Psoas muscle (tissue), 8 donors: ENCODE data around the gene DGKB. TPM values are rescaled to one million over a fixed set of nuclear protein-coding genes. Genes with fewer than 3 reads are reported as not detected.

Experiments
- ATAC-seq, 4 donors: fragments of 200-7000 bp; cut with Tn5 transposase; one replicate each; pipeline ENCODE4 v1.9.1; 2020; ENCODE audit warnings: moderate library complexity in 3 of 4, mild to moderate bottlenecking in 2 of 4
- DNase-seq, 2 donors: peaks; one replicate each; pipeline ENCODE4 v3.0.0-alpha.2; 2020
- H3K27ac ChIP-seq: fragments of 200-600 bp; one replicate; pipeline ENCODE4 v1.8.0; 2022
- H3K27me3 ChIP-seq, 3 donors: fragments of 200-600 bp in 1 of 3; one replicate each; pipeline versions ENCODE4 v1.6.1 to v1.8.0; 2013 to 2022; ENCODE audit warnings: low read length in 2 of 3, mild to moderate bottlenecking in 2 of 3, moderate library complexity in 1 of 3; ENCODE audit not compliant: insufficient read depth in 3 of 3
- H3K36me3 ChIP-seq, 2 donors: fragments of 200-600 bp in 1 of 2; one replicate each; pipeline versions ENCODE4 v1.6.1 to v1.8.0; 2013 to 2022; ENCODE audit warnings: low read depth in 1 of 2, mild to moderate bottlenecking in 1 of 2, moderate library complexity in 1 of 2; ENCODE audit not compliant: insufficient read depth in 1 of 2
- H3K4me1 ChIP-seq: fragments of 200-600 bp; one replicate; pipeline ENCODE4 v1.8.0; 2022
- H3K4me3 ChIP-seq: fragments of 200-600 bp; one replicate; pipeline ENCODE4 v1.8.0; 2022; ENCODE audit warnings: mild to moderate bottlenecking
- H3K9me3 ChIP-seq: fragments of 200-600 bp; one replicate; pipeline ENCODE4 v1.8.0; 2022
- CTCF ChIP-seq: fragments of 200-600 bp; IDR thresholded peaks from one replicate; pipeline ENCODE4 v1.8.0; 2022; ENCODE audit warnings: antibody characterized with exemption
- WGBS, 3 donors: extraction: QIAGEN DNeasy Blood & Tissue Kit; methylation state at CpG; one replicate each; pipeline versions ENCODE4 v1.1.6 to v1.1.7; 2013; 5-methylcytosine and 5-hydroxymethylcytosine counted together
- intact Hi-C, 2 donors: fragments of 100-400 bp; cut with DNase I; formaldehyde crosslinking; loops; one replicate each; pipeline versions ENCODE4 v1.11.0 to v1.14.2; 2022
- polyA plus RNA-seq, 3 donors: library from polyadenylated mRNA; stranded (reverse); fragments of 200-250 nt; gene quantifications; one replicate each; pipeline ENCODE4 v1.2.3, GENCODE V29; 2013
- total RNA-seq, 4 donors: library from RNA; stranded (reverse); fragmentation: NEBNext Ultra II Directional in 2 of 4; extraction: Animal tissue kit (Norgen Biotek cat#: 25700) in 2 of 4; gene quantifications; one replicate each; pipeline versions ENCODE4 v1.2.1 to v1.2.4, GENCODE V29; 2021 to 2023
- donor health status: healthy with polysubstance abuse.
- donor health status: DM: no; HTN: no; CAD: no; lungs with moderate emphysema.
- donor health status: Bipolar disorder and iron deficiency.
- donor health status: healthy.
- donor health status: DM: yes; HTN: yes; CAD: no.
- donor health status: DM: no; HTN: no; CAD: no.
- donor health status: DM: no; HTN: no; CAD: no.
- donor health status: DM: yes; HTN: yes; CAD: no.

The DGKB gene
- total and polyA plus RNA-seq, 7 donors, result 0.01 to 0.26 (median 0.04) TPM; not detected in 2

GRCh38 chr7:14818871-14819270 lies 83.7 kb downstream of the DGKB start:
- Histone ChIP-seq H3K27me3 (no peaks in the 10 kb centered on the region), H3K4me1 (no peaks in the 10 kb centered on the region), H3K9me3 (no peaks in the 10 kb centered on the region), H3K36me3 (no peaks in the 10 kb centered on the region), H3K4me3 (no peak overlapping the region), H3K27ac (no peak overlapping the region)
- TF ChIP-seq CTCF, result no peak
- no peak for DNase-seq
- 86 to 87% (median 86%) methylated on average over 3 of the region's 3 CpGs for WGBS, 3 donors
- ATAC-seq, result no peak
- intact Hi-C loops, result loop anchor here in 1 of 2 donors (5.0 kb wide), 1 partner anchor 52 kb away; no protein-coding TSS in a partner anchor

GRCh38 chr7:14817829-14818614 lies 84.5 kb downstream of the DGKB start:
- Histone ChIP-seq H3K4me1 (no peaks in the 10 kb centered on the region), H3K27me3 (no peaks in the 10 kb centered on the region), H3K4me3 (no peak overlapping the region), H3K36me3 (no peaks in the 10 kb centered on the region), H3K27ac (no peak overlapping the region), H3K9me3 (no peaks in the 10 kb centered on the region)
- intact Hi-C loops, result loop anchor here in 1 of 2 donors (5.0 kb wide), 1 partner anchor 51 kb away; no protein-coding TSS in a partner anchor
- ATAC-seq, result no peak
- no peak for DNase-seq
- TF ChIP-seq CTCF, result no peak
- 86 to 91% (median 88%) methylated on average over 4 of the region's 4 CpGs for WGBS, 3 donors

- DNase-seq, result no peak
These were observed 95.0 kb downstream of the DGKB start for GRCh38 chr7:14807507-14807906.

GRCh38 chr7:14806891-14807290 lies 95.7 kb downstream of the DGKB start:
- intact Hi-C loops, result no loop called here
- DNase-seq (no peak), ATAC-seq (no peak)
- 18 to 42% (median 36%) methylated on average over 1 of the region's 1 CpG for WGBS, 3 donors
- Histone ChIP-seq H3K27me3 (peaks cover 0 to 1% (median 0%) of the 10 kb centered on the region in 3 donors), H3K4me1 (no peaks in the 10 kb centered on the region), H3K4me3 (no peak overlapping the region), H3K27ac (no peak overlapping the region), H3K36me3 (no peaks in the 10 kb centered on the region), H3K9me3 (no peaks in the 10 kb centered on the region)
- TF ChIP-seq CTCF, result no peak

More at GRCh38 chr7:14807507-14807906, 95.0 kb downstream of the DGKB start:
- no peaks in the 10 kb centered on the region for H3K9me3 ChIP-seq
- H3K27ac ChIP-seq, result no peak overlapping the region
- peaks cover 0 to 1% (median 0%) of the 10 kb centered on the region in 3 donors for H3K27me3 ChIP-seq
- H3K4me1 ChIP-seq, result no peaks in the 10 kb centered on the region
- no peak for ATAC-seq
- WGBS, 3 donors, result 83 to 89% (median 88%) methylated on average over 3 of the region's 3 CpGs
- no peaks in the 10 kb centered on the region for H3K36me3 ChIP-seq
- intact Hi-C loops, result no loop called here
- TF ChIP-seq CTCF, result no peak
- H3K4me3 ChIP-seq, result no peak overlapping the region
